Measurements from ENCODE around the gene FBXL17.

FBXL17 gene

GRCh38 chr5:108001222-108001621 lies 380.7 kb downstream of the FBXL17 start:
- DNase-seq (ENCODE audit: low read depth in 3 of 3): no peak

- DNase-seq (ENCODE audit: low read depth in 3 of 3): no peak
Measured at GRCh38 chr5:107997338-107997980, 384.4 kb downstream of the FBXL17 start.

- DNase-seq (ENCODE audit: low read depth in 3 of 3): no peak
Measured at GRCh38 chr5:107993341-107993740, 388.6 kb downstream of the FBXL17 start.

GRCh38 chr5:107990881-107991810 lies 390.8 kb downstream of the FBXL17 start:
- no peak for DNase-seq (ENCODE audit: low read depth in 3 of 3)

- DNase-seq (ENCODE audit: low read depth in 3 of 3): no peak
Measured at GRCh38 chr5:107985144-107985543, 396.8 kb downstream of the FBXL17 start.

GRCh38 chr5:107982703-107983425 lies 399.0 kb downstream of the FBXL17 start:
- DNase-seq (ENCODE audit: low read depth in 3 of 3): no peak

GRCh38 chr5:107980923-107981692 lies 400.8 kb downstream of the FBXL17 start:
- no peak for DNase-seq (ENCODE audit: low read depth in 3 of 3)

- no peak for DNase-seq (ENCODE audit: low read depth in 3 of 3)
Measured at GRCh38 chr5:107979900-107980299, 402.0 kb downstream of the FBXL17 start.

GRCh38 chr5:107979291-107979690 lies 402.6 kb downstream of the FBXL17 start:
- no peak for DNase-seq (ENCODE audit: low read depth in 3 of 3)

- DNase-seq (ENCODE audit: low read depth in 3 of 3): no peak
Measured at GRCh38 chr5:107977550-107978071, 404.3 kb downstream of the FBXL17 start.

GRCh38 chr5:107975568-107975967 lies 406.3 kb downstream of the FBXL17 start:
- no peak for DNase-seq (ENCODE audit: low read depth in 3 of 3)

GRCh38 chr5:107971846-107972245 lies 410.1 kb downstream of the FBXL17 start:
- DNase-seq (ENCODE audit: low read depth in 3 of 3): no peak

- DNase-seq (ENCODE audit: low read depth in 3 of 3): no peak
Measured at GRCh38 chr5:107969847-107970246, 412.1 kb downstream of the FBXL17 start.

GRCh38 chr5:107968998-107969397 lies 412.9 kb downstream of the FBXL17 start:
- no peak for DNase-seq (ENCODE audit: low read depth in 3 of 3)

- no peak for DNase-seq (ENCODE audit: low read depth in 3 of 3)
Measured at GRCh38 chr5:107968406-107968843, 413.5 kb downstream of the FBXL17 start.

- no peak for DNase-seq (ENCODE audit: low read depth in 3 of 3)
Measured at GRCh38 chr5:107966201-107966600, 415.7 kb downstream of the FBXL17 start.

- no peak for DNase-seq (ENCODE audit: low read depth in 3 of 3)
Measured at GRCh38 chr5:107964722-107965121, 417.2 kb downstream of the FBXL17 start.

- no peak for DNase-seq (ENCODE audit: low read depth in 3 of 3)
Measured at GRCh38 chr5:107959573-107960279, 422.2 kb downstream of the FBXL17 start.

- no peak for DNase-seq (ENCODE audit: low read depth in 3 of 3)
Measured at GRCh38 chr5:107958861-107959260, 423.0 kb downstream of the FBXL17 start.

GRCh38 chr5:107958432-107958831 lies 423.5 kb downstream of the FBXL17 start:
- no peak for DNase-seq (ENCODE audit: low read depth in 3 of 3)

- DNase-seq (ENCODE audit: low read depth in 3 of 3): no peak
Measured at GRCh38 chr5:107957051-107957450, 424.8 kb downstream of the FBXL17 start.

Data from stimulated activated CD4-positive, alpha-beta T cell treated with anti-CD3 and anti-CD28 coated beads, TNF-alpha, amount 100 ng/mL, for 4 hours (primary cell).